ENCODE data around the gene NME3.

Gene NME3

DNA sequence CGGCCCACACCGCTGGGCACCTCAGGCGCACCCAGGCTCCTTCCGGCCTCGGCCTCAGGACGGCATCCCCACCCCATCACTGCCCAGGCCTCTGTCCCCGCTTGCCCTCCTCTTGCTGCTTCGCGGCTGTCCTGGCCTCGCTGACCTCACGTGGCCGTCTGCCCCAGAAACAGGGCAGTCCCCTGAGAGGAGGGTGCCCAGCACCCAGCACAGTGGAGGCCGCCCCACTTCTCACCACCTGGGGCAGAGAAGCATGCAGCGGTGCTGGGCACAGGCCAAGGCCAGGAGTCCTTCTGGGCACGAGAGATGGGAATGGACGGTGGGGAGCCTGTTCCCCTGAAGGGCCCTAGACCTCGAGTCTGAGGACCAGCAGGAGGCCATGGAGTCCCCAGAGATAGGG lies 46.4 kb upstream of the NME3 start:
- H3K4me3 ChIP-seq (ENCODE audit: low read depth, low read length): no peak overlapping the region
- no peak for TF ChIP-seq CTCF (IDR thresholded peaks at IDR 0.05; ENCODE audit: low read depth, low read length, missing control alignments)
- no peak for DNase-seq (ENCODE audit: low read depth)
- in situ Hi-C loops (cut with HindIII; ENCODE audit: low sequenced_read_pairs): no loop called here

DNA sequence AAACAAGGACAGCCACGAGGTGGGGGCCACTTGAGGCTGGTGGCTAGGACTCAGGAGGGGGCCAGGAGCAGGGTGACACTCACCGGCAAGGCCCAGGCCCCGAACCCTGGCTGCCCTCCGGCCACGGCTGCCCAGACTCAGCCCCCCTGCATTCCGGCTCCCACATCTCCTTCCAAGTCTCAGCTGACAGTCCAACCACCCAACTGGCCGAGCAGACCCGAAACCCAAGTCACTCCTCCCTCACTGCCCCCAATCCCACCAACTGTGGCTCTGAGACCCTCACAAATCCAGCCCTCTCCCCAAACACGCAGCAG lies 45.9 kb upstream of the NME3 start:
- H3K4me3 ChIP-seq (ENCODE audit: low read depth, low read length): no peak overlapping the region
- DNase-seq (ENCODE audit: low read depth): no peak
- TF ChIP-seq CTCF (IDR thresholded peaks at IDR 0.05; ENCODE audit: low read depth, low read length, missing control alignments): no peak
- in situ Hi-C loops (cut with HindIII; ENCODE audit: low sequenced_read_pairs): no loop called here

- no peak for TF ChIP-seq CTCF (IDR thresholded peaks at IDR 0.05; ENCODE audit: low read depth, low read length, missing control alignments)
- in situ Hi-C loops (cut with HindIII; ENCODE audit: low sequenced_read_pairs): no loop called here
- no peak overlapping the region for H3K4me3 ChIP-seq (ENCODE audit: low read depth, low read length)
- no peak for DNase-seq (ENCODE audit: low read depth)
Observed at GRCh38 chr16:1816396-1817275, 45.3 kb upstream of the NME3 start.

GRCh38 chr16:1815461-1815860 lies 44.1 kb upstream of the NME3 start:
- no peak for TF ChIP-seq CTCF (IDR thresholded peaks at IDR 0.05; ENCODE audit: low read depth, low read length, missing control alignments)
- DNase-seq (ENCODE audit: low read depth): no peak
- no peak overlapping the region for H3K4me3 ChIP-seq (ENCODE audit: low read depth, low read length)
- in situ Hi-C loops (cut with HindIII; ENCODE audit: low sequenced_read_pairs): no loop called here

GRCh38 chr16:1812732-1813163 lies 41.4 kb upstream of the NME3 start:
- TF ChIP-seq CTCF (IDR thresholded peaks at IDR 0.05; ENCODE audit: low read depth, low read length, missing control alignments): peak; percentile 50
- in situ Hi-C loops (cut with HindIII; ENCODE audit: low sequenced_read_pairs): no loop called here
- DNase-seq (ENCODE audit: low read depth): peak; percentile 16
- H3K4me3 ChIP-seq (ENCODE audit: low read depth, low read length): no peak overlapping the region

DNA sequence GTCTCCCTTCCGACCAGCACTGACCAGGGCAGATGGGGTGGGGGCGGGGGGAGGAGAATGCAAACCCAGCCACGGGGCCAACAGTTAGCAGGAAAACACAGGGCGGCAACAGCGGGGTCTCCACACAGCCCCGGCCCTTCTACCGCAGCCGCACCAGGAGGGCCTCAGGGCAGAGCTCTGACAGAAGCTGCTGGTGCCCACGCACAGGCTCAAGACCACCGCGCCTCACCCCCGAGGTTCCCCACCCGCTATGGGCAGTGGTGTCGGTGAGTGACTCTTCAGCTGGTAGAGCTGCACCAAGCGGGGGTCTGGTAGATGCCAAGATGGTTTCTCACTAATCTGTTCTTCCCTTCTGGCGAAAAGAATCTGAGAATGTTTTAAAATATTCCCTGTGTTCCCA lies 39.2 kb upstream of the NME3 start:
- TF ChIP-seq CTCF (IDR thresholded peaks at IDR 0.05; ENCODE audit: low read depth, low read length, missing control alignments): no peak
- in situ Hi-C loops (cut with HindIII; ENCODE audit: low sequenced_read_pairs): no loop called here
- no peak for DNase-seq (ENCODE audit: low read depth)
- no peak overlapping the region for H3K4me3 ChIP-seq (ENCODE audit: low read depth, low read length)

Measured in astrocyte of the cerebellum (primary cell).